ENCODE measurements around the gene ERBB4.

DNA sequence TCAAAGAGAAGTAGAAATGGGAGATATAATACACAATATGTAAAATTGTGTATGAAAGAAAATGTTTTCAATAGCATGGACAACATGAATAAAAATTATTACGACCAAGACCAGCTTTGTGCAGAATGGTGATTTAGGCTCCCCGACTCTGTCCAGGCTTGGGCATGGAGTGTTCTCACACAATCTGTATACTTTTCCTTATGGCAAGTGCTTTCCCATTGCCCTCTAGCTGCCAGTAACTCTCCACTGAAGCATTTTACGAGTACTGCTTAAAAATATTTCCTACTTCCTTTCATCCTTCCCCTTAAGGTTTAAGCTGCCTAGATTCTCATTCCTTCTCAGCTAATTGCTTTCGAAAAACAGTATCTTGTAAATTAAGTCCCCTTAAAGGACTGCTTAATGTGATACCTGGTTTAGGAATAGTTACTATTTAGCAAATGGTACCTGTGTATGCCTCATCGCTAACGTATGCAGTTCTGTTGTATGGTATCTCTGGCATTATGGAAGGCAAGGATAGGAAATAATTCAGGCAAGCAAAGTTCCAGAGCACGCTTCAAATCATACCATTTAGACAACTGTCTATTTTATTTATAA, 714.6 kb downstream of the ERBB4 start:
- TF ChIP-seq, protein P1, sequence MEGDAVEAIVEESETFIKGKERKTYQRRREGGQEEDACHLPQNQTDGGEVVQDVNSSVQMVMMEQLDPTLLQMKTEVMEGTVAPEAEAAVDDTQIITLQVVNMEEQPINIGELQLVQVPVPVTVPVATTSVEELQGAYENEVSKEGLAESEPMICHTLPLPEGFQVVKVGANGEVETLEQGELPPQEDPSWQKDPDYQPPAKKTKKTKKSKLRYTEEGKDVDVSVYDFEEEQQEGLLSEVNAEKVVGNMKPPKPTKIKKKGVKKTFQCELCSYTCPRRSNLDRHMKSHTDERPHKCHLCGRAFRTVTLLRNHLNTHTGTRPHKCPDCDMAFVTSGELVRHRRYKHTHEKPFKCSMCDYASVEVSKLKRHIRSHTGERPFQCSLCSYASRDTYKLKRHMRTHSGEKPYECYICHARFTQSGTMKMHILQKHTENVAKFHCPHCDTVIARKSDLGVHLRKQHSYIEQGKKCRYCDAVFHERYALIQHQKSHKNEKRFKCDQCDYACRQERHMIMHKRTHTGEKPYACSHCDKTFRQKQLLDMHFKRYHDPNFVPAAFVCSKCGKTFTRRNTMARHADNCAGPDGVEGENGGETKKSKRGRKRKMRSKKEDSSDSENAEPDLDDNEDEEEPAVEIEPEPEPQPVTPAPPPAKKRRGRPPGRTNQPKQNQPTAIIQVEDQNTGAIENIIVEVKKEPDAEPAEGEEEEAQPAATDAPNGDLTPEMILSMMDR (IDR thresholded peaks at IDR 0.05), result no peak
- TF ChIP-seq, protein P2, sequence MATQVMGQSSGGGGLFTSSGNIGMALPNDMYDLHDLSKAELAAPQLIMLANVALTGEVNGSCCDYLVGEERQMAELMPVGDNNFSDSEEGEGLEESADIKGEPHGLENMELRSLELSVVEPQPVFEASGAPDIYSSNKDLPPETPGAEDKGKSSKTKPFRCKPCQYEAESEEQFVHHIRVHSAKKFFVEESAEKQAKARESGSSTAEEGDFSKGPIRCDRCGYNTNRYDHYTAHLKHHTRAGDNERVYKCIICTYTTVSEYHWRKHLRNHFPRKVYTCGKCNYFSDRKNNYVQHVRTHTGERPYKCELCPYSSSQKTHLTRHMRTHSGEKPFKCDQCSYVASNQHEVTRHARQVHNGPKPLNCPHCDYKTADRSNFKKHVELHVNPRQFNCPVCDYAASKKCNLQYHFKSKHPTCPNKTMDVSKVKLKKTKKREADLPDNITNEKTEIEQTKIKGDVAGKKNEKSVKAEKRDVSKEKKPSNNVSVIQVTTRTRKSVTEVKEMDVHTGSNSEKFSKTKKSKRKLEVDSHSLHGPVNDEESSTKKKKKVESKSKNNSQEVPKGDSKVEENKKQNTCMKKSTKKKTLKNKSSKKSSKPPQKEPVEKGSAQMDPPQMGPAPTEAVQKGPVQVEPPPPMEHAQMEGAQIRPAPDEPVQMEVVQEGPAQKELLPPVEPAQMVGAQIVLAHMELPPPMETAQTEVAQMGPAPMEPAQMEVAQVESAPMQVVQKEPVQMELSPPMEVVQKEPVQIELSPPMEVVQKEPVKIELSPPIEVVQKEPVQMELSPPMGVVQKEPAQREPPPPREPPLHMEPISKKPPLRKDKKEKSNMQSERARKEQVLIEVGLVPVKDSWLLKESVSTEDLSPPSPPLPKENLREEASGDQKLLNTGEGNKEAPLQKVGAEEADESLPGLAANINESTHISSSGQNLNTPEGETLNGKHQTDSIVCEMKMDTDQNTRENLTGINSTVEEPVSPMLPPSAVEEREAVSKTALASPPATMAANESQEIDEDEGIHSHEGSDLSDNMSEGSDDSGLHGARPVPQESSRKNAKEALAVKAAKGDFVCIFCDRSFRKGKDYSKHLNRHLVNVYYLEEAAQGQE (IDR thresholded peaks at IDR 0.05; ENCODE audit: insufficient read depth in 1 of 2, low read depth in 2 of 2, low read length in 1 of 2), result no peak
- TF ChIP-seq POLR2AphosphoS5 (IDR thresholded peaks at IDR 0.05; ENCODE audit: low read depth, low read length) (no peak), SIN3A (IDR thresholded peaks at IDR 0.05; ENCODE audit: borderline replicate concordance, insufficient read depth, low read depth, low read length) (no peak), TCF7L2 (IDR thresholded peaks at IDR 0.05; ENCODE audit: low read depth, low read length) (no peak)
